NCI-H1436 treated with DMSO at 0.1 percent for 48 hours (cell line): Measurements from ENCODE around the gene FGF22.
A peak's percentile ranks its signal among the peaks of the same experiment; 100 is the strongest.
"Not testable (repeated sequence)": the region's sequence is repeated elsewhere in the genome, so short reads cannot be mapped to it uniquely, and the experiment has no call there.

Source experiments
- DNase-seq: peaks from one replicate; lab custom pipeline; 2025; lab: John Stamatoyannopoulos, UW

Gene FGF22

DNA sequence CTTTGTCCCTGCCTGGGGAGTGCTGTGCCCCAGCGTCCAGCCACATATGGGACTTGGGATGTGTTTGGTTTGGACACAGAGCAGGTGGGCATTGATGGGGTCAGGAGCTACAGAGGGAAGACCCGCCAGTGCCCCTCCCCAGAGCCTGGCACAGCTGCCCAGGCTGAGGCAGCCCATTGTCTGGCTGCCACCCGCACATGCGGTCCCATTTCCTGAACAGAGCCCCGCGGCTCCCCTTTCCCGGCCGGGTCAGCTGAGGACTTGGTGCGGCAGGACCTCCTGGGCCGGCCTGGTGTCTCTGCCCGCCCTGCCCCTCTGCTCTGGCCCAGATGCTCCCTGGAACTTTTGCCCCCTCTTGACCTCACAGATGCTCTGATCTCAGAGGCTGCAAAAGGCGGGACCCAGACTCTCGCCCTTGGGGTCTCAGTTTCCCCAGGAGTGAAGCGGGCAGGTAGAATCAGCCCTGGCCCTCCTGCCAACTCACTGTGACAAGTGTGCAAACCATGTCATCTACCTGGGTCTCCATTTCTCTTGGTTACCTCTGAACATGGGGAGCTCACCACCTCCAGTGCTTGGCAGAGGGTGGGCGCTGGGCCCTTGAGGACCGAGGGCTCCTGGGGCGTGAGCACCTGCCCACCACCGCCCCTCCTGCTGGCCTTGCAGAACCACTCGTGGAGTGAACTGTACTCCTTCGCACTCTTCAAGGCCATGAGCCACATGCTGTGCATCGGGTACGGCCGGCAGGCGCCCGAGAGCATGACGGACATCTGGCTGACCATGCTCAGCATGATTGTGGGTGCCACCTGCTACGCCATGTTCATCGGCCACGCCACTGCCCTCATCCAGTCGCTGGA, 32.2 kb upstream of the FGF22 start:
- no peak for DNase-seq

DNA sequence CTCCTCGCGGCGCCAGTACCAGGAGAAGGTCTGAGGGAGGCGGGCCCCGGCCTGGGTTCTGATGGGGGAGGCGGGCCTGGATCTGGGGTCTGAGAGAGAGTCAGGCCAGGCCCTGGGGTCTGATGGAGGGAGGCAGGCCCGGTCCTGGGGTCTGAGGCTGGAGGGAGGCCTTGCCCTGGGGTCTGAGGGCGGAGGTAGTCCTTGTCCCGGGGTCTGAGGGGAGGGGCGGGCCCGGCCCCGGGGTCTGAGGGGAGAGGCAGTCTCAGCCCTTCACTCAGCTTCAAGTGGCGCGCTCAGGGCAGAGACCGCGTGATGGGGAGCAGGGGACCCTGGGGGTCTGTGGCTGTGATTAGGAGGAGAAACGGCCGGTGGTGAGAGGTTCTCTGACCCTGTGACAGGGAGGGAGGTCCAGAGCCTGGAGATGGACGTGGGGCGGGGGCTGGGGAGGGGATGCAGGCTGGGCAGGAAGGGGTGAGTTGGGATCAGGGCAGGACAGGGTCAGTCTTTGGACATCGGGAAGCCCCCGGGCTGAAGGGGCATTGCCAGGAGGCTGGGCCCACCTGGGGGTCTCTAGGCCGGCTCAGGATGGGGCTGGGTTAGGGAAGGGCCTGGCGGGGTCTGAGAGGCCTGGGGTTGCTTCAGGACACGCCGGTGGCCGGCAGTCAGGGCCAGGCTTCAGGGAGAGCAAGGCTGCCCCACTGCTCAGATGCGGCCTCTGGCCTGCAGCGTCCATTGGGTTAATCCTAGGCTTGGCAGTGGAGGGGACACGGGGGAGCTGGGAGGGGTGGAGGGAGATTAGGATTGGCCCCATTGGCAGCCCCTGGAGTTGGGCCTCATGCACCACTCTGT, 31.3 kb upstream of the FGF22 start:
- no peak for DNase-seq

DNA sequence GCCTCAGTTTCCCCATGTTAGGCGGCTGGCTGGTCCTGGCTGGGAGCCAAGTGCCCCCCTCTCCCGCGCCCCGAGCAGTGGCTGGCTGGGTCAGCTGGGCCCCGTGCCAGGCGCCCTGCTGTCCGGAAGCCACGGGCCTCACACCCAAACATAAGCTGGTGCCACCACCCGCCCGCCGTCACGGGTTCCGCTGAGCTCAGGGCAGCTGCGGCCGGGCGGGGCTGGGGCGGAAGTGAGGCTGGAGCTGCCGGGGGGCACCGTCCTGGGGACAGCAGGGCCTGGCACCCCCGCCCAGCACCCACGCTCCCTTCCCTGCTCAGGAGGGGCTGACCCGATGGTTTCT, 30.7 kb upstream of the FGF22 start:
- no peak for DNase-seq

DNA sequence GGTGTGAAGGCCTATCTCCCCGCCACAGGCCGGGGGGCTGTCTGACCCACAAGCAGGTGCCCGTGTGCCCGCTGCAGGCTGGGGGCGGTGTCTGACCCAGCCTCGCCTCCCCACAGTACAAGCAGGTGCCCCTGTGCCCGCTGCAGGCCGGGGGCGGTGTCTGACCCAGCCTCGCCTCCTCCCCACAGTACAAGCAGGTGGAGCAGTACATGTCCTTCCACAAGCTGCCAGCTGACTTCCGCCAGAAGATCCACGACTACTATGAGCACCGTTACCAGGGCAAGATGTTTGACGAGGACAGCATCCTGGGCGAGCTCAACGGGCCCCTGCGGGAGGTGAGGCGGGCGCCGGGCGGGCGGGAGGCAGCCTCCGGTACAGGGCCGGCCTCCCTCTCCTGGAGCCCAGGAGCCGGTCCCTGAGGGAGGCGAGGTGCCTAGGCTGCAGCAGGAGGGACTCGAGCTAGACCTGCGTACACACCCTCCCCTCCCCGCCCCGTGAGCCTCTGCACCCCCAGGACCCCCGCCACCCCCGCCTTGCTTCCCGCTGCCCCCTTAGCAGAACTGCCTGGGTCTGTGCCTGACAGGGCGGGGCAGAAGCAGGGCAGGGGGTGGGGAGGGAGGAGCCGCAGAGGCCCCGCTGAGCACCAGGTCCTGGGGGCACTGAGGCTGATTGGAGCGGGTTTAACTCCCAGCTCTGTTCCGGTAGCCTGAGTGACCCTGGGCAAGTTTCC, 29.4 kb upstream of the FGF22 start:
- DNase-seq = no peak

DNA sequence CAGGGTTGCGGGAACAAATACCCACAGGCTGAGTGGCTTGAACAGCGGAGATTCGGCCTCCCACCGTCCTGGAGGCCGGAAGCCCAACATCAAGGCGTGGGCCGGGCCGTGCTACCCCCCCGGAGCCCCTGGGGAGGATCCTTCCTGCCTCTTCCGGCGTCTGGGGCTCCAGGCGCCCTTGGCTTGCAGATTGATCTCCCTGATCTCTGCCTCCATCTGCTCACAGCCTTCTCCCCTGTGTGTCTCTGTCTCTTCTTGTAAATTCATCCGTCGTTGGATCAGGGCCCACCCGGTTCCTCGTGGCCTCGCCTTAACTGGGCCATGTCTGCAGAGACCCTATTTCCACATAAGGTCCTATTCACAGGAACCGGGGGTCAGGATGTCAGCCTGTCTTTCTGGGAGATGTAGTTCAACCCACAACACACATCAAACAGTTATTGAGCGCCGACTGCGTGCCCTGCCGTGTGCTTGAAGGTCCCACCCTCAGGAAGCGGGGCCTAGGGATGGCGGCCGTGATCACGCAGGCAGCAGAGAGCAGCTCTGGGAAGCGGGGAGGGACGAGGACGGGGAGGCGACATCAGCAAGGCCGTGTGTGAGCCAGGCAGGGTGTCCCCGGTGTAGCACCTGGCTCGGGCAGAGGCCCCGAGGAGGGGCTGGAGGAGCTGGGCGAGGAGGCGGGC, 28.7 kb upstream of the FGF22 start:
- peak; percentile 21 for DNase-seq

DNA sequence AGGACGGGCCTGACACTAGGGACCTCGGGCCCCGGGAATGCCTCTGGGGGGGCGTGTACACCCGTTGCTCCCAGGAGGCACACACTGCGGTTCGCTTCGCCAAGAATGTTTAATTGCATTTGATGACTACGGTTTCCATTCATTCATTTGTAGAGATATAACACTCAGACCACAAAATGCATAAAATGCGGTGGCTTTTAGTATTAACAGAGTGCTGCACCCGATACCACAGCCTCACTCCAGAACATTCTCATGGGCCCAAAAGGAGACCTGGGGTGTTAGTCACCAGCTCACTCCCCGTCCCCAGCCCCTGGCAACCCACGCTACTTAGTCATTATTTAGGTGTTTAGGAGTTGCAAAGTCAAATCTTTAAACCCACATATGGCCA, 28.2 kb upstream of the FGF22 start:
- no peak for DNase-seq

DNA sequence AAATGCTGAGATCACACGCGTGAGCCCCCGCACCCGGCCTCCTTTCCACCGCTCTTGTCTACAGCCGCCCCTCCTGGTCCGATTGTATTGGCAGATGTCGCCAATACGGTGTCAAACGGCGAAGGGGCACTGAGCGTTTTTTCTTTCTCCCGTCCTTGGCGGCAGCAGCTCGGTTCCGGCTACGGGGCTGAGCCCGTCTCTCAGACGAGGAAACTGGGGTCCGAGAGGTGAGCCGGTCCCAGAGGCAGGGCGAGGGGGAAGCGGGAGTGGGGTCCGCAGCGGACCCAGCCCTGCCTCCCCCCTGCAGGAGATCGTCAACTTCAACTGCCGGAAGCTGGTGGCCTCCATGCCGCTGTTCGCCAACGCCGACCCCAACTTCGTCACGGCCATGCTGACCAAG, 26.7 kb upstream of the FGF22 start:
- no peak for DNase-seq

DNA sequence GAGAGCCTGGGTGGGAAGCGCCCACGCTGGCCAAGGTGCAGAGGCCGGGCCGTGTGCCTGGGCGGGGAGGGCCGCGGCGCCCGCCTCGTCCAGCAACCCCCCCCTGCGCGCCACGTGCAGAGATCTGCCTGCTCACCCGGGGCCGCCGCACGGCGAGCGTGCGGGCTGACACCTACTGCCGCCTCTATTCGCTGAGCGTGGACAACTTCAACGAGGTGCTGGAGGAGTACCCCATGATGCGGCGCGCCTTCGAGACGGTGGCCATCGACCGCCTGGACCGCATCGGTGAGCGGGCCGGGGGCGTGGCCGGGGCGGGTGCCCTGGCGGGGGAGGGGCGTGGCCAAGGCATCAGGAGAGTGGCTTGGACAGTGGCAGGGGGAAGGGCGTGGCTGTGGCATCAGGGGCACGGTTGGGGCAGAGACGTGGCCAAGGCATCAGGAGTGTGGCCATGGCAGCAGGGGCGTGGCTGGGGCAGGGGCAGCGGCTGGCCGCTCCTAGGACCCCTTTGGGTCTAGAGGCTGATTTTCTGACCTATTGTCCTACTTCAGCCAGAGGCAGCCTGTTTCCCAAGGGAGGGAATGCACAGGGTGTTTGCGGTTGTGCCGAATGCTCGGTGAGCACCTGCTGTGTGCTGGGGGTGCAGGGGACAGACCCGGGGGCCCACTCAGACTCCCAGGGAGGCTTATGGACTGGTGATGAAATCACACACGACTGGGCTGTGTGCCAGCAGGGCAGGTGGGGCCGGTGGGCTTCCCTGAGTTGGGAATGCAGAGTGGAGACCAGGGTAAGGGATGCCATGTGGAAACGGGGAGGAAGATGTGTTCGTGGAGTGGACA, 25.7 kb upstream of the FGF22 start:
- no peak for DNase-seq

DNA sequence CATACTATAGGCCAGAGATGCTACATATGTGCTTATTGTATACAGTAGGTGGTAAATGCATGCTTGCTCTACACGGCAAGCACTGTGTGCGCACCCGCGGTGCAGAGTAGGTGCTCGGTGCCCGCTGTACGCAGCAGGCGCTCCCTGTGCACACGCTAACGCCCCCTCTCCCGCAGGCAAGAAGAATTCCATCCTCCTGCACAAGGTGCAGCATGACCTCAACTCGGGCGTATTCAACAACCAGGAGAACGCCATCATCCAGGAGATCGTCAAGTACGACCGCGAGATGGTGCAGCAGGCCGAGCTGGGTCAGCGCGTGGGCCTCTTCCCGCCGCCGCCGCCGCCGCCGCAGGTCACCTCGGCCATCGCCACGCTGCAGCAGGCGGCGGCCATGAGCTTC, 24.1 kb upstream of the FGF22 start:
- no peak for DNase-seq

DNA sequence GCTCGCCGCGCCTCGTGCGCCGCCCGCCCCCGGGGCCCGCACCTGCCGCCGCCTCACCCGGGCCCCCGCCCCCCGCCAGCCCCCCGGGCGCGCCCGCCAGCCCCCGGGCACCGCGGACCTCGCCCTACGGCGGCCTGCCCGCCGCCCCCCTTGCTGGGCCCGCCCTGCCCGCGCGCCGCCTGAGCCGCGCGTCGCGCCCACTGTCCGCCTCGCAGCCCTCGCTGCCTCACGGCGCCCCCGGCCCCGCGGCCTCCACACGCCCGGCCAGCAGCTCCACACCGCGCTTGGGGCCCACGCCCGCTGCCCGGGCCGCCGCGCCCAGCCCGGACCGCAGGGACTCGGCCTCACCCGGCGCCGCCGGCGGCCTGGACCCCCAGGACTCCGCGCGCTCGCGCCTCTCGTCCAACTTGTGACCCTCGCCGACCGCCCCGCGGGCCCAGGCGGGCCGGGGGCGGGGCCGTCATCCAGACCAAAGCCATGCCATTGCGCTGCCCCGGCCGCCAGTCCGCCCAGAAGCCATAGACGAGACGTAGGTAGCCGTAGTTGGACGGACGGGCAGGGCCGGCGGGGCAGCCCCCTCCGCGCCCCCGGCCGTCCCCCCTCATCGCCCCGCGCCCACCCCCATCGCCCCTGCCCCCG, 23.5 kb upstream of the FGF22 start:
- no peak for DNase-seq

DNA sequence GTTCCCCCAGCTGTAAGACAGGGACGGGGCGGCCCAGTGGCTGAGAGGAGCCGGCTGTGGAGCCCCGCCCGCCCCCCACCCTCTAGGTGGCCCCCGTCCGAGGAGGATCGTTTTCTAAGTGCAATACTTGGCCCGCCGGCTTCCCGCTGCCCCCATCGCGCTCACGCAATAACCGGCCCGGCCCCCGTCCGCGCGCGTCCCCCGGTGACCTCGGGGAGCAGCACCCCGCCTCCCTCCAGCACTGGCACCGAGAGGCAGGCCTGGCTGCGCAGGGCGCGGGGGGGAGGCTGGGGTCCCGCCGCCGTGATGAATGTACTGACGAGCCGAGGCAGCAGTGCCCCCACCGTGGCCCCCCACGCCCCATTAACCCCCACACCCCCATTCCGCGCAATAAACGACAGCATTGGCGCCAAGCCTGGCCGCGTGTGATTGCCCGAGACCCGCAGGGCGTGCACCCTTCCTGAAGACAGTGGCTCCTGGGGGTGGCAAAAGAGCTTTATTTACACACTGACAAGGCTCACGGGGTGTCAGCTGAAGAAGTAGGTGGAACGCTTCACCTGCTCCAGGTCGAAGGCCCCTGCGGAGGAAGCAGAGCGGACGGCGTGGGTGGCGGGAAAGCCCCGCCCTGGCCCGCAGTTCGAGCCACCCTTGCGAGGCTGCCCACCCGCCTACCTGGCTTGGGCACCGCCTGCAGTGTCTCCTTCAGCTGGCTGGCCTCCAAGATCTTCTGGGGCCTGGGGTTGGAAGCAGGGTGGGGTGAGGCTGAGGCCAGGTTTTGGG, 22.7 kb upstream of the FGF22 start:
- no peak for DNase-seq

DNA sequence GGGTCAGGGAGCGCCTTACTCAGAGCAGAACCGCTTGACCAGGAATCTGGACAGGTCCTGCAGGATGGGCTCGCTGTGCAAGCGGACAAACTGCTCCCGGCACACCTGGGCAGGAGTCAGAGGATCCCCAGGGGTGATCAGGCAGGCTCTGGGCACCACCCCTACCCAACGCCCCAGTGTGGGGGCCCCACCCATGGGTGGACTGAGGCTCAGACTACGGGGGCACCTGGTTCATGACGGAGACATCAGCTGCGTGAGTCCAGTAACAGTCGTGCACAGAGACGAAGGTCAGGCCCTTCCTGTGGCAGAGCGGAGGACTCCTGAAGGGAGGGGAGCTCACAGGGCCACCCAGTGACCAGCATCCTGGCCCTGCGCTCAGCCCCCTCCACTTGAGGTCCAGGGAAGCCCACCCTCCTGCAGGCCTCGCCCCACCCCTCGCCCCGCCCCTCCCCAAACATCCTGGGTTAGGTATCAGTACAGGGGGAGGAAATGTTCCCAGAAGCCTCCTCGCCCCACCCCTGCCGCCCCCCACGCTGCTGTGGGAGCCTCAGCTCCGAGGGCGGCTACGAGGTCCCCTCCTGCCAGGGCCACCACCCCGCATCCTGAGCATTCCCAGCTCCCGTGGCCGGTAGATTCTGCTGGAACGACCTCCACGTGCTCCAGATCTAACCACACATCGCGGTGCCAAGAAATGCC, 22.0 kb upstream of the FGF22 start:
- DNase-seq = no peak

DNA sequence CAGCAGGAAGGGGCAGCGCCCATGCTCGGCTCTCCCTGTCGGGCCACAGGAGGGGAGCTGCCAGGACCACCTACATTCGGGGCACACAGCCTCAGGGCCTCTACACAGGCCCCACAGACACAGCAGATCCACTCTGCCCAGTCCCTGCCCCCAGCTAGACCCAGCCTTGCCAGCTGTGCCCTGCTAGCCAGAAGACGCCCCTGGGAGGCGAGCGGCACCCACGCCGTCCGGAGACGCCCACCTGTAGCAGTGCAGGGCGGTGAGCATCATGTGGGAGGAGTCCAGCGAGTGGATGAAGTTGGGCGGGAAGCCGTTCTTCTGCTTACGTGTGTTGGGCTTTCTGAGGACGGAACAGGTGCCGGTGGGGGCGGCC, 21.4 kb upstream of the FGF22 start:
- DNase-seq = no peak

DNA sequence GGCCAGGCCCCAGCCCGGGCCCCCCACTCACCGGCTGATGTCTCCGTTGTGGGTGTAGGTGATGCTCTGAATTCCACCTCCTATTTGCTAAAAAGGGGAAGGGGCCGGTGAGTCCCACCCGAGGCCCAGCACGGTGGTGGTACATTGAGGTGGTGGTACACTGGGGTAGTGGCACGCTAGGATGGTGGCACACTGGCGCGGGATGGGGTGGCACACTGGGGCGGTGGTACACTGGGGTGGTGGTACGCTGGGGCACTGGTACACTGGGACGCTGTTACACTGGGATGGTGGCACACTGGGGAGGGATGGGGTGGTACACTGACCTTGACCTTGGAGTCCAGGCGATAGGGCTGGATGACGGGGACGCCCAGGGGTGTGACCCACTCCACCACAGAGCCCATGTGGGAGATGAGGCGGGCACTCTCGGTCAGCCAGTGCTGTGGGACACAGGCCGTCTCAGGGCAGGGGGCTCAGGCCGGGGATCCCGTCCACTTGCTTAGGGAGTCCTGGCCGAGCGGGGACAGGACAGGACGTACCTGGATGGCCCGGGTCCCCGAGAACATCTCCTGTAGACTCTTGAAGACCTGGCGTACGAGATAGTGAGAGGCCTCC, 20.9 kb upstream of the FGF22 start:
- DNase-seq = no peak

DNA sequence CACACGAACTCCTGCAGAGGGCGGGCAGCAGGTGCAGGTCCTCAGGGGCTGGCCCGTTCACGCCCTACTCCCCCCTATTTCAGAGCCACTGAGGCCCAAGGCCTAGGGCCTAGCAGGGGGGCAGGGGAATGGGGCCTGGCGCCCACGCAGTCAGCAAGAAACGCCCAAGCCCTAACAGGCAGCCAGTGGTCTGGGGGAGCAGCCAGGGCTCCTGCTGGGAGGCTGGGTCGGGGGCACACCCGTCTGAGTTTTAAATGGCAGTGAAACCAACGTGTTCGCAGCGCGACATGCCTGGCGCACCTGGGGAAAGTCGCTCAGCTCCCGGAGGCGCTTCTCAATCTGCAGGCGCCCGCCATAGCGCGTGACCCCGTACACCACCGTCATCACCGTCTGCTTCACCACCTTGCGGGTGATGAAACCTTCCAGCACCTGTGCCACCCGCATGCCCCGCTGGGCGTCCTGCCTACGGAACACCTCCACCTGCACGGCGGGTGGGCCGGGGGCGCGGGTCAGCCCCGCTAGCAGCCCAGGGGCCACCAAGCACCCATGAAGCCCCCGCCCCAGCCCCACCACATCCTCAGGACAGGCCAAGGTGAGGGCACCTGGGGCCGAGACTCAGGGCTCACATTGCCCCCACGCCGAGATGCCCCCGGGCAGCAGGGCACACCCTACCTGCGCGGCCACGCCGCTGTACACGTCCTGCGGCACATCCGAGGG, 20.2 kb upstream of the FGF22 start:
- no peak for DNase-seq

DNA sequence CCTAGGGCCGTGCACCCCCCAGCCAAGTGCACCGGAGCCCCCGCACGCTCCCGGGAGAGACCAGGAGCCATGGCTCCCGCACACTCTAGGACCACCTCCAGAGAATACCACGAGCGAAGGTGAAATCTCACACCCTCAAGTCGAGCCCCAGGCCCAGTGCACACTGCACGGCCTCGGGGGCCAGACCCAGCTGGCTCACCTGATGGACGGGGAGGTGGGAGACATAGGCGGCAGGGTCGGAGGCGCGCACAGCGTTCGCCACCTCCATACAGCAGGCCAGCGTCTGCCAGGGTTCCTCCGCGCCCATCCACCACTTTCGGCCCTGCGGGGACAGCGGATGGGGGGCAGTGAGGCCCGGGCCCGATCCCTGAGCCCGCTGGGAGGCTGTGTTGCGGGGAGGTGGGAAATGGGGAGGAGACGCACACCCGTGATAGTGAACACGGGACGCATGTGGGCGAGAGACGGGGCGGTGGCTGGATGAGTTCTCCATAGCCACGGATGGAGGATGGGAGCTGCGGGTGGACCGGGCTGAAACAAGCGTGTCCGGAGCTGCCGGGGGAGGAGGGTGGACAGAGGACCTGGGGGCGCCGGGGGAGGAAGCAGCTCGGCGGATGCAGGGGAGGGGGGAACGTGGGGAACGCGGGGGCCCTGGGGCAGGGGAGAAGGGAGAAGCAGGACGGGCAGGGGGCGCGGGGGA, 19.4 kb upstream of the FGF22 start:
- no peak for DNase-seq

DNA sequence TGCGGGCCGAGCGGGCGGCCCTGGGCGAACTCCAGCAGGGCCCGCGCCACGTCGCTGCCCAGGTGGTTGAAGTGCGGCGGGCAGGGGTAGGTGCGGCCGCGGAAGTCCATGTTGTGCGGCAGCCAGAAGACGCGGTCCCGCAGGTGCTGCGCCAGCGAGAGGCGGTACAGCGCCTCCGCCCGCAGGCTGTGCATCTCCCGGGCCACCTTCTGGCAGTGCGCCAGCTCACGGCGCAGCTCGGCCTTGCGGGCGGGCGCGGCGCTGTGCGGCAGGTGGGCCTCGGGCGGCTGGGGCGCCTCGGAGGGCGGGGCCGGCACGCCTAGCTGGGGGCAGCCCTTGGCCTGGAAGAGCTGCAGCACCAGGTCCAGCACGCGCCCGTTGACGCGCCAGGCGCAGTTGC, 18.5 kb upstream of the FGF22 start:
- not testable (repeated sequence) for DNase-seq

DNA sequence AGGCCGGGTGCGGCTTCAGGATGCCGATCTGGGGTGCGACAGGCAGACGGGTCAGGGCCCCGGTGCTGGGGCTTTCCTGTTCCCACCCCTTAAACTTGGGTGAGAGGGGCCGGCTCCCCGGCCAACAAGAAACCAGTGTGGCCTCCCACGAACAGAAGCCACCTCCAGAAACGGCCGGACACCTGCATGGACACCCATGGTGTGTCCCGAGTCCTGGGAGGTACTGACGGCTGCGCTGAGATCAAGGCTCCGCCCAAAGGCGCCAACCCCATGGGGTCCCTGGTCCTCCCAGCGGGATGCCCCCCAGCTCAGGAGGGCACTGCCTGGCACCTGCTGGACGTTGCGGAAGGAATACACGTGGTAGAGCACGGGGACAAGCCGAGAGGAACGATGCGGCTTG, 17.9 kb upstream of the FGF22 start:
- DNase-seq = no peak
